B cell (primary cell): ENCODE data around the gene SLC23A2. TPM values are rescaled to one million over a fixed set of nuclear protein-coding genes. Genes with fewer than 3 reads are reported as not detected.

Experiments
- ATAC-seq: fragments of 200-7000 bp; cut with Tn5 transposase; one replicate; pipeline ENCODE4 v1.10.0; 2021; ENCODE audit warnings: low read depth, mild to moderate bottlenecking, moderate number of reproducible peaks, moderate library complexity
- CTCF ChIA-PET: fragments of 350-600 bp; sonication (Branson Sonifier 250); formaldehyde crosslinking; loops from one replicate; lab custom pipeline; 2021; ENCODE audit warnings: antibody characterized with exemption, inconsistent platforms; lab: Charles Lee
- POLR2A ChIA-PET: fragments of 350-600 bp; sonication (Branson Sonifier 250); formaldehyde crosslinking; loops from one replicate; lab custom pipeline; 2021; ENCODE audit warnings: antibody characterized with exemption; lab: Charles Lee
- DNase-seq: peaks from one replicate; pipeline ENCODE4 v3.0.0; 2013
- H2AFZ ChIP-seq: 2 replicates; pipeline ENCODE4 v1.6.1; 2012; ENCODE audit warnings: mild to moderate bottlenecking, low read depth, low read length; ENCODE audit not compliant: insufficient read depth, poor library complexity, severe bottlenecking
- H3K27ac ChIP-seq, 2 donors: 1 replicate in 1 of 2; 2 replicates in 1 of 2; pipeline ENCODE4 v1.5.1; 2012 to 2013; ENCODE audit warnings: low read length in 2 of 2, mild to moderate bottlenecking in 2 of 2, moderate library complexity in 1 of 2
- H3K27me3 ChIP-seq, 4 experiments: fragments of 200-600 bp in 1 of 4; sonication (generic) in 1 of 4; replicated peaks in 1 of 4; 1 replicate in 2 of 4; 2 replicates in 2 of 4; pipeline versions ENCODE4 v1.6.1 to v1.7.0; 2013 to 2016; ENCODE audit warnings: low read length in 3 of 4, mild to moderate bottlenecking in 2 of 4, mixed read lengths in 1 of 4, moderate library complexity in 1 of 4; ENCODE audit not compliant: insufficient read depth in 4 of 4, control insufficient read depth in 3 of 4; ENCODE audit errors: control extremely low read depth in 1 of 4
- H3K36me3 ChIP-seq, 2 experiments: replicated peaks in 1 of 2; 1 replicate in 1 of 2; 2 replicates in 1 of 2; pipeline versions ENCODE4 v1.6.1 to v1.7.1; 2013; ENCODE audit warnings: low read length in 1 of 2; ENCODE audit not compliant: insufficient read depth in 2 of 2, control insufficient read depth in 1 of 2; ENCODE audit errors: control extremely low read depth in 1 of 2, extremely low read depth in 1 of 2
- H3K4me1 ChIP-seq, 2 donors: fragments of 200-600 bp in 1 of 2; sonication (generic) in 1 of 2; 1 replicate in 1 of 2; 2 replicates in 1 of 2; pipeline versions ENCODE4 v1.5.1 to v1.6.1; 2013 to 2017; ENCODE audit warnings: low read length in 2 of 2; ENCODE audit not compliant: control insufficient read depth in 2 of 2, insufficient read depth in 2 of 2
- H3K4me2 ChIP-seq: replicated peaks from 2 replicates; pipeline ENCODE3; 2012; ENCODE audit warnings: mild to moderate bottlenecking, low read depth, low read length; ENCODE audit not compliant: poor library complexity, severe bottlenecking
- H3K4me3 ChIP-seq, 5 experiments: fragments of 200-600 bp in 1 of 5; sonication (generic) in 1 of 5; 1 replicate in 3 of 5; 2 replicates in 2 of 5; pipeline versions ENCODE4 v1.5.1 to v1.7.0; 2011 to 2016; ENCODE audit warnings: low read length in 4 of 5, mild to moderate bottlenecking in 4 of 5, low read depth in 2 of 5, control low read depth in 1 of 5, moderate library complexity in 1 of 5; ENCODE audit not compliant: insufficient read depth in 1 of 5; ENCODE audit errors: control extremely low read depth in 1 of 5, extremely low read depth in 1 of 5
- H3K79me2 ChIP-seq: fragments of 200-600 bp; sonication (generic); one replicate; pipeline ENCODE4 v1.6.0; 2016; ENCODE audit warnings: low read length; ENCODE audit not compliant: control insufficient read depth, insufficient read depth
- H3K9ac ChIP-seq: fragments of 200-600 bp; sonication (generic); 2 replicates; pipeline ENCODE4 v1.6.1; 2017; ENCODE audit warnings: mild to moderate bottlenecking, low read length, moderate library complexity
- H3K9me3 ChIP-seq, 3 donors: one replicate each; pipeline versions ENCODE4 v1.6.1 to v1.7.1; 2013; ENCODE audit warnings: low read length in 2 of 3; ENCODE audit not compliant: control insufficient read depth in 2 of 3, insufficient read depth in 1 of 3; ENCODE audit errors: control extremely low read depth in 1 of 3
- H4K20me1 ChIP-seq: 2 replicates; pipeline ENCODE4 v1.6.0; 2012; ENCODE audit warnings: mild to moderate bottlenecking, low read length; ENCODE audit not compliant: insufficient read depth, control insufficient read depth, poor library complexity, severe bottlenecking
- H3K27ac Mint-ChIP-seq: one replicate; pipeline ENCODE4 v1.8.0; 2021; ENCODE audit warnings: mixed read lengths
- H3K27me3 Mint-ChIP-seq: one replicate; pipeline ENCODE4 v1.8.0; 2021; ENCODE audit warnings: mixed read lengths
- H3K4me1 Mint-ChIP-seq: one replicate; pipeline ENCODE4 v1.8.0; 2021; ENCODE audit warnings: mixed read lengths
- H3K4me3 Mint-ChIP-seq: one replicate; pipeline ENCODE4 v1.8.0; 2021; ENCODE audit warnings: mixed read lengths
- H3K9me3 Mint-ChIP-seq: one replicate; pipeline ENCODE4 v1.8.0; 2022; ENCODE audit warnings: mixed read lengths; ENCODE audit not compliant: insufficient read depth
- CTCF ChIP-seq: fragments of 200-600 bp; IDR thresholded peaks from one replicate; pipeline ENCODE4 v1.8.0; 2022; ENCODE audit warnings: antibody characterized with exemption, mild to moderate bottlenecking
- EZH2 ChIP-seq: IDR thresholded peaks from 2 replicates; pipeline ENCODE4 v1.6.1; 2012; ENCODE audit warnings: borderline replicate concordance, low read depth, mild to moderate bottlenecking, moderate library complexity, low read length; ENCODE audit not compliant: insufficient read depth, poor library complexity, severe bottlenecking
- WGBS: methylation state at CpG from one replicate; pipeline ENCODE4 v1.1.5; 2013; ENCODE audit warnings: missing lambda C conversion rate; ENCODE audit not compliant: insufficient coverage; 5-methylcytosine and 5-hydroxymethylcytosine counted together
- intact Hi-C: fragments of 100-400 bp; cut with micrococcal nuclease; formaldehyde crosslinking; loops from one replicate; pipeline ENCODE4 v1.10.0; 2022
- polyA plus RNA-seq: library from polyadenylated mRNA; depleted of rRNA; stranded (reverse); fragments of >200 nt; gene quantifications from 2 replicates; pipeline ENCODE4 v1.2.3, GENCODE V29; 2012
- total RNA-seq, 2 donors: library from RNA; stranded (reverse); fragments of 120-200 nt in 1 of 2; gene quantifications; 1 replicate in 1 of 2; 2 replicates in 1 of 2; pipeline versions ENCODE4 v1.2.3 to v1.2.4, GENCODE V29; 2013 to 2022

The SLC23A2 gene
- total and polyA plus RNA-seq, 2 donors (not counting 1 experiment from before 2014, with no cell fraction given), result 23.6 to 70.7 TPM

- ATAC-seq, result no peak
- H3K9me3 ChIP-seq, result no peaks in the 10 kb centered on the region
- no peak for DNase-seq
- no peak overlapping the region for H3K27ac ChIP-seq
- WGBS, result 96% methylated on average over 5 of the region's 8 CpGs
- intact Hi-C loops, result no loop called here
- ChIA-PET POLR2A (no interaction called here), CTCF (interaction anchor here (0.7 to 2.5 kb wide), 8 partner anchors 15 to 197 kb away, joined by 3 to 9 read pairs (median 3); no protein-coding TSS in a partner anchor)
- H3K4me3 Mint-ChIP-seq, result no peak overlapping the region
- H2AFZ ChIP-seq, result no peak overlapping the region
- TF ChIP-seq EZH2 (no peak), CTCF (no peak)
- no peak overlapping the region for H3K9ac ChIP-seq
- H3K36me3 ChIP-seq, result peaks cover 0 to 20% of the 10 kb centered on the region in 2 experiments
- H3K9me3 Mint-ChIP-seq, result no peaks in the 10 kb centered on the region
- no peaks in the 10 kb centered on the region for H3K27me3 Mint-ChIP-seq
- H3K79me2 ChIP-seq, result peaks cover 22% of the 10 kb centered on the region
- no peak overlapping the region for H3K4me2 ChIP-seq
- peaks cover 43% of the 10 kb centered on the region for H3K4me1 Mint-ChIP-seq
- H3K4me1 ChIP-seq, result no peaks in the 10 kb centered on the region
- no peaks in the 10 kb centered on the region for H3K27me3 ChIP-seq
- no peak overlapping the region for H3K4me3 ChIP-seq
- peaks cover 16% of the 10 kb centered on the region for H4K20me1 ChIP-seq
- H3K27ac Mint-ChIP-seq, result peak overlapping the region; percentile 26
Measured at GRCh38 chr20:4916971-4917881, 84.1 kb downstream of the SLC23A2 start.

GRCh38 chr20:4913147-4913546 is 88.2 kb downstream of the SLC23A2 start:
- ATAC-seq (no peak), DNase-seq (no peak)
- Mint-ChIP-seq H3K9me3 (no peaks in the 10 kb centered on the region), H3K4me3 (no peak overlapping the region), H3K4me1 (peaks cover 19% of the 10 kb centered on the region), H3K27me3 (no peaks in the 10 kb centered on the region), H3K27ac (no peak overlapping the region)
- no peak overlapping the region for H2AFZ ChIP-seq
- ChIA-PET CTCF (interaction anchor here (0.8 kb wide), 1 partner anchor 187 kb away, joined by 3 read pairs; no protein-coding TSS in a partner anchor), POLR2A (no interaction called here)
- no peaks in the 10 kb centered on the region for H3K27me3 ChIP-seq
- H3K4me3 ChIP-seq, result no peak overlapping the region
- H3K27ac ChIP-seq, result no peak overlapping the region
- peaks cover 38% of the 10 kb centered on the region for H3K79me2 ChIP-seq
- no peaks in the 10 kb centered on the region for H3K9me3 ChIP-seq
- no peak overlapping the region for H3K9ac ChIP-seq
- peaks cover 0 to 26% of the 10 kb centered on the region in 2 experiments for H3K36me3 ChIP-seq
- no peaks in the 10 kb centered on the region for H3K4me1 ChIP-seq
- H4K20me1 ChIP-seq, result peaks cover 8% of the 10 kb centered on the region
- WGBS, result 80% methylated on average over 1 of the region's 7 CpGs
- no peak overlapping the region for H3K4me2 ChIP-seq
- TF ChIP-seq CTCF, result no peak
- TF ChIP-seq EZH2, result no peak
- intact Hi-C loops, result no loop called here
